KMS-11 (cell line): ENCODE measurements around the gene RPS18.

Experiments used
- H2AFZ ChIP-seq: fragments of 200-600 bp; sonication (generic); 2 replicates; pipeline ENCODE4 v1.6.1; 2016; ENCODE audit warnings: antibody characterized with exemption, mixed run types, low read depth
- H3K27ac ChIP-seq: fragments of 200-600 bp; sonication (generic); 2 replicates; pipeline ENCODE4 v1.6.1; 2016; ENCODE audit warnings: mild to moderate bottlenecking, mixed run types
- H3K27me3 ChIP-seq: fragments of 200-600 bp; sonication (generic); 2 replicates; pipeline ENCODE4 v1.6.1; 2017; ENCODE audit warnings: mild to moderate bottlenecking, low read depth, mixed run types, moderate library complexity; ENCODE audit not compliant: insufficient read depth
- H3K36me3 ChIP-seq: fragments of 200-600 bp; sonication (generic); 2 replicates; pipeline ENCODE4 v1.6.1; 2017; ENCODE audit warnings: mild to moderate bottlenecking, mixed run types; ENCODE audit not compliant: insufficient read depth
- H3K4me1 ChIP-seq: fragments of 200-600 bp; sonication (generic); 2 replicates; pipeline ENCODE4 v1.6.1; 2016; ENCODE audit warnings: mild to moderate bottlenecking, low read depth, mixed run types; ENCODE audit not compliant: poor library complexity, severe bottlenecking
- H3K4me2 ChIP-seq: fragments of 200-600 bp; sonication (generic); 2 replicates; pipeline ENCODE4 v1.7.0; 2016; ENCODE audit warnings: mild to moderate bottlenecking, mixed run types
- H3K4me3 ChIP-seq: fragments of 200-600 bp; sonication (generic); IDR thresholded peaks from 2 replicates; pipeline ENCODE4 v1.6.1; 2017; ENCODE audit warnings: low read depth, low read length, mixed read lengths; ENCODE audit not compliant: insufficient read depth
- H3K79me2 ChIP-seq: fragments of 200-600 bp; sonication (generic); 2 replicates; pipeline ENCODE4 v1.6.1; 2016; ENCODE audit warnings: low read depth, mixed run types; ENCODE audit not compliant: insufficient read depth
- H3K9ac ChIP-seq: fragments of 200-600 bp; sonication (generic); 2 replicates; pipeline ENCODE4 v1.6.1; 2016; ENCODE audit warnings: mild to moderate bottlenecking, mixed run types
- H4K20me1 ChIP-seq: fragments of 200-600 bp; sonication (generic); 2 replicates; pipeline ENCODE4 v1.6.1; 2016; ENCODE audit warnings: mild to moderate bottlenecking, mixed run types; ENCODE audit not compliant: insufficient read depth
- TF ChIP-seq, protein P1 (sequence below): fragments of 200-600 bp; sonication (generic); conservative IDR thresholded peaks from 2 replicates; pipeline ENCODE4 v1.6.1; 2017; ENCODE audit warnings: low read depth, mild to moderate bottlenecking, antibody characterized with exemption, low read length, moderate library complexity, mixed read lengths

The RPS18 gene

GRCh38 chr6:33286946-33287914 lies 15.4 kb downstream of the RPS18 start:
- Histone ChIP-seq H3K36me3 (no peaks in the 10 kb centered on the region; the same call in 1 of the 2 replicates), H3K79me2 (peaks cover 23% of the 10 kb centered on the region; the same call in 1 of the 2 replicates), H3K27me3 (no peaks in the 10 kb centered on the region), H3K4me1 (peaks cover 18% of the 10 kb centered on the region), H2AFZ (no peak overlapping the region), H3K9ac (no peak overlapping the region), H3K4me2 (0 out of 2 replicates have a peak overlapping the region, but pooled peaks have one; percentile 96), H3K4me3 (no peak overlapping the region), H3K27ac (no peak overlapping the region), H4K20me1 (no peaks in the 10 kb centered on the region)
- TF ChIP-seq, protein P1, sequence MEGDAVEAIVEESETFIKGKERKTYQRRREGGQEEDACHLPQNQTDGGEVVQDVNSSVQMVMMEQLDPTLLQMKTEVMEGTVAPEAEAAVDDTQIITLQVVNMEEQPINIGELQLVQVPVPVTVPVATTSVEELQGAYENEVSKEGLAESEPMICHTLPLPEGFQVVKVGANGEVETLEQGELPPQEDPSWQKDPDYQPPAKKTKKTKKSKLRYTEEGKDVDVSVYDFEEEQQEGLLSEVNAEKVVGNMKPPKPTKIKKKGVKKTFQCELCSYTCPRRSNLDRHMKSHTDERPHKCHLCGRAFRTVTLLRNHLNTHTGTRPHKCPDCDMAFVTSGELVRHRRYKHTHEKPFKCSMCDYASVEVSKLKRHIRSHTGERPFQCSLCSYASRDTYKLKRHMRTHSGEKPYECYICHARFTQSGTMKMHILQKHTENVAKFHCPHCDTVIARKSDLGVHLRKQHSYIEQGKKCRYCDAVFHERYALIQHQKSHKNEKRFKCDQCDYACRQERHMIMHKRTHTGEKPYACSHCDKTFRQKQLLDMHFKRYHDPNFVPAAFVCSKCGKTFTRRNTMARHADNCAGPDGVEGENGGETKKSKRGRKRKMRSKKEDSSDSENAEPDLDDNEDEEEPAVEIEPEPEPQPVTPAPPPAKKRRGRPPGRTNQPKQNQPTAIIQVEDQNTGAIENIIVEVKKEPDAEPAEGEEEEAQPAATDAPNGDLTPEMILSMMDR, result no peak

- Histone ChIP-seq H3K4me3 (peak overlapping the region; percentile 22), H3K79me2 (peaks cover 23% of the 10 kb centered on the region; the same call in 1 of the 2 replicates), H3K27ac (no peak overlapping the region), H3K36me3 (no peaks in the 10 kb centered on the region; the same call in 1 of the 2 replicates), H4K20me1 (no peaks in the 10 kb centered on the region), H2AFZ (peak overlapping the region; percentile 40; the same call in 1 of the 2 replicates), H3K9ac (peak overlapping the region; percentile 40; the same call in 1 of the 2 replicates), H3K4me2 (peak overlapping the region; percentile 96), H3K4me1 (peaks cover 18% of the 10 kb centered on the region), H3K27me3 (no peaks in the 10 kb centered on the region)
- TF ChIP-seq, protein P1, result no peak
Measured at GRCh38 chr6:33288141-33288920, 16.5 kb downstream of the RPS18 start.

- no peaks in the 10 kb centered on the region for H4K20me1 ChIP-seq
- peaks cover 18% of the 10 kb centered on the region for H3K4me1 ChIP-seq
- peak within 1 kb of the TSS; percentile 40; the same call in 1 of the 2 replicates for H3K9ac ChIP-seq
- peaks cover 23% of the 10 kb centered on the region; the same call in 1 of the 2 replicates for H3K79me2 ChIP-seq
- peak within 1 kb of the TSS; percentile 40 for H2AFZ ChIP-seq
- H3K4me3 ChIP-seq, result peak within 1 kb of the TSS; percentile 22
- H3K4me2 ChIP-seq, result peak within 1 kb of the TSS; percentile 96
- TF ChIP-seq, protein P1, result no peak
- H3K27ac ChIP-seq, result peak within 1 kb of the TSS; percentile 4; the same call in 1 of the 2 replicates
- no peaks in the 10 kb centered on the region; the same call in 1 of the 2 replicates for H3K36me3 ChIP-seq
- no peaks in the 10 kb centered on the region for H3K27me3 ChIP-seq
Measured at GRCh38 chr6:33288921-33289783, 17.3 kb downstream of the RPS18 start, which contains the start of the genes PFDN6 and WDR46. Gene PFDN6 (plus strand): TSS chr6:33289601. CDS start chr6:33289857, 256 bp downstream. Gene WDR46 (minus strand): TSS chr6:33289239. CDS start chr6:33289170, 69 bp downstream.
